Measurements from ENCODE around the gene GALNT5. TPM values are rescaled to one million over a fixed set of nuclear protein-coding genes. Genes with fewer than 3 reads are reported as not detected.

The GALNT5 gene
- total RNA-seq, 1 experiment from 2014 or later = 0.08 TPM

DNA sequence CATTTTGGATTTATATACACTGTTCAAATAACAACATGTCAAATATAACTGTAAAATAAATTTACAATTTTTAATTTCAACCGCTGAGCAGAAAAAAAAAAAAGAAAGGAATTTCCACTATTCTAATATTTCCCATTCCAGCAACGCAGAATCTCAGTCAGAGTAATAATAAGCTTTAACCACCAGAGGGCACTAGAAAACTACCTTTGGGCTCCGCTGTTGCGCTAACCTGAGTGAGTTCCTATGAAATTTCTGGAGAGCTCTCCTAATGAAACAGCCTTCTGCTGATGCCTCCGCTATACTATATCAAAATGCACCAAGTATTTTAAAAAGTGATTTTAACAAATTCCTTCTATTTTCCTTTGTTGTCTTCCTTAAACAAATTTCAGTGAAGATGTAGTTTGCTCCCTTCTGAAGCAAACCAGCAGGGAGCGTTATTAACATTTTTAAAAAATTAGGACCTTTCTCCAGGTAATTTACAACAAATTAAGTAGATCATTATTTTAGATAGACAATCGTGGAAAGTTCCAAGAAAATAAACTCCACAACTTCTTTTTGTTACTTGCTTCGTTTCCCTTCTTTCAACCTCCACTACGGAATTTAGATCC, 45.1 kb downstream of the GALNT5 start:
- ChIA-PET POLR2A (no interaction called here), CTCF (interaction anchor here (0.5 to 1.3 kb wide), 12 partner anchors 24 to 776 kb away, joined by 3 to 11 read pairs (median 4); no protein-coding TSS in a partner anchor)
- H3K4me1 ChIP-seq (ENCODE audit: control insufficient read depth, insufficient read depth, low read length) = no peaks in the 10 kb centered on the region
- TF ChIP-seq SIN3A (IDR thresholded peaks at IDR 0.05; ENCODE audit: borderline replicate concordance, insufficient read depth, low read depth, low read length) = no peak
- TF ChIP-seq, protein P1, sequence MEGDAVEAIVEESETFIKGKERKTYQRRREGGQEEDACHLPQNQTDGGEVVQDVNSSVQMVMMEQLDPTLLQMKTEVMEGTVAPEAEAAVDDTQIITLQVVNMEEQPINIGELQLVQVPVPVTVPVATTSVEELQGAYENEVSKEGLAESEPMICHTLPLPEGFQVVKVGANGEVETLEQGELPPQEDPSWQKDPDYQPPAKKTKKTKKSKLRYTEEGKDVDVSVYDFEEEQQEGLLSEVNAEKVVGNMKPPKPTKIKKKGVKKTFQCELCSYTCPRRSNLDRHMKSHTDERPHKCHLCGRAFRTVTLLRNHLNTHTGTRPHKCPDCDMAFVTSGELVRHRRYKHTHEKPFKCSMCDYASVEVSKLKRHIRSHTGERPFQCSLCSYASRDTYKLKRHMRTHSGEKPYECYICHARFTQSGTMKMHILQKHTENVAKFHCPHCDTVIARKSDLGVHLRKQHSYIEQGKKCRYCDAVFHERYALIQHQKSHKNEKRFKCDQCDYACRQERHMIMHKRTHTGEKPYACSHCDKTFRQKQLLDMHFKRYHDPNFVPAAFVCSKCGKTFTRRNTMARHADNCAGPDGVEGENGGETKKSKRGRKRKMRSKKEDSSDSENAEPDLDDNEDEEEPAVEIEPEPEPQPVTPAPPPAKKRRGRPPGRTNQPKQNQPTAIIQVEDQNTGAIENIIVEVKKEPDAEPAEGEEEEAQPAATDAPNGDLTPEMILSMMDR (IDR thresholded peaks at IDR 0.05) = peak; percentile 81
- BruUV-seq (replicated peaks) = no TSS peak
- H3K9me3 ChIP-seq (ENCODE audit: control insufficient read depth, insufficient read depth, low read depth, low read length) = no peaks in the 10 kb centered on the region
- peak; percentile 88 for ATAC-seq
- no peak overlapping the region for H3K27ac ChIP-seq (ENCODE audit: low read length)
- H3K27me3 ChIP-seq (ENCODE audit: control insufficient read depth, insufficient read depth, low read length) = peaks cover 2% of the 10 kb centered on the region; the same call in 1 of the 2 replicates
- intact Hi-C loops (cut with micrococcal nuclease; ENCODE audit: unreplicated experiment) = loop anchor here (5.0 to 10.0 kb wide), 3 partner anchors 35 to 710 kb away; no protein-coding TSS in a partner anchor
- in situ Hi-C loops (cut with HindIII; ENCODE audit: low pct_unique_long_range_greater_than_20kb, low sequenced_read_pairs) = no loop called here
- H3K4me3 ChIP-seq (ENCODE audit: low read depth in 2 of 2, low read length in 2 of 2) = no peak overlapping the region
- DNase-seq (ENCODE audit: low read depth, low spot score) = no peak
- no peaks in the 10 kb centered on the region for H3K36me3 ChIP-seq (ENCODE audit: control insufficient read depth, insufficient read depth, low read length)

- POLR2A ChIA-PET = no interaction called here
- TF ChIP-seq SIN3A (IDR thresholded peaks at IDR 0.05; ENCODE audit: borderline replicate concordance, insufficient read depth, low read depth, low read length) (no peak), TCF7L2 (IDR thresholded peaks at IDR 0.05; ENCODE audit: low read depth, low read length) (no peak), POLR2AphosphoS5 (IDR thresholded peaks at IDR 0.05; ENCODE audit: low read depth, low read length) (no peak)
- TF ChIP-seq, protein P2, sequence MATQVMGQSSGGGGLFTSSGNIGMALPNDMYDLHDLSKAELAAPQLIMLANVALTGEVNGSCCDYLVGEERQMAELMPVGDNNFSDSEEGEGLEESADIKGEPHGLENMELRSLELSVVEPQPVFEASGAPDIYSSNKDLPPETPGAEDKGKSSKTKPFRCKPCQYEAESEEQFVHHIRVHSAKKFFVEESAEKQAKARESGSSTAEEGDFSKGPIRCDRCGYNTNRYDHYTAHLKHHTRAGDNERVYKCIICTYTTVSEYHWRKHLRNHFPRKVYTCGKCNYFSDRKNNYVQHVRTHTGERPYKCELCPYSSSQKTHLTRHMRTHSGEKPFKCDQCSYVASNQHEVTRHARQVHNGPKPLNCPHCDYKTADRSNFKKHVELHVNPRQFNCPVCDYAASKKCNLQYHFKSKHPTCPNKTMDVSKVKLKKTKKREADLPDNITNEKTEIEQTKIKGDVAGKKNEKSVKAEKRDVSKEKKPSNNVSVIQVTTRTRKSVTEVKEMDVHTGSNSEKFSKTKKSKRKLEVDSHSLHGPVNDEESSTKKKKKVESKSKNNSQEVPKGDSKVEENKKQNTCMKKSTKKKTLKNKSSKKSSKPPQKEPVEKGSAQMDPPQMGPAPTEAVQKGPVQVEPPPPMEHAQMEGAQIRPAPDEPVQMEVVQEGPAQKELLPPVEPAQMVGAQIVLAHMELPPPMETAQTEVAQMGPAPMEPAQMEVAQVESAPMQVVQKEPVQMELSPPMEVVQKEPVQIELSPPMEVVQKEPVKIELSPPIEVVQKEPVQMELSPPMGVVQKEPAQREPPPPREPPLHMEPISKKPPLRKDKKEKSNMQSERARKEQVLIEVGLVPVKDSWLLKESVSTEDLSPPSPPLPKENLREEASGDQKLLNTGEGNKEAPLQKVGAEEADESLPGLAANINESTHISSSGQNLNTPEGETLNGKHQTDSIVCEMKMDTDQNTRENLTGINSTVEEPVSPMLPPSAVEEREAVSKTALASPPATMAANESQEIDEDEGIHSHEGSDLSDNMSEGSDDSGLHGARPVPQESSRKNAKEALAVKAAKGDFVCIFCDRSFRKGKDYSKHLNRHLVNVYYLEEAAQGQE (IDR thresholded peaks at IDR 0.05; ENCODE audit: insufficient read depth in 1 of 2, low read depth in 2 of 2, low read length in 1 of 2) = no peak
- TF ChIP-seq, protein P1 (IDR thresholded peaks at IDR 0.05) = no peak
- no peaks in the 10 kb centered on the region for H3K9me3 ChIP-seq (ENCODE audit: control insufficient read depth, insufficient read depth, low read depth, low read length)
- H3K36me3 ChIP-seq (ENCODE audit: control insufficient read depth, insufficient read depth, low read length) = no peaks in the 10 kb centered on the region
- ATAC-seq = no peak
- CTCF ChIA-PET = interaction anchor here (1.1 kb wide), 1 partner anchor 33 kb away, joined by 11 read pairs; no protein-coding TSS in a partner anchor
- intact Hi-C loops (cut with micrococcal nuclease; ENCODE audit: unreplicated experiment) (loop anchor here (5.0 to 10.0 kb wide), 3 partner anchors 34 to 709 kb away; no protein-coding TSS in a partner anchor), in situ Hi-C loops (cut with HindIII; ENCODE audit: low pct_unique_long_range_greater_than_20kb, low sequenced_read_pairs) (no loop called here)
- no TSS peak for BruUV-seq (replicated peaks)
- H3K4me3 ChIP-seq (ENCODE audit: low read depth in 2 of 2, low read length in 2 of 2) = no peak overlapping the region
- H3K4me1 ChIP-seq (ENCODE audit: control insufficient read depth, insufficient read depth, low read length) = no peaks in the 10 kb centered on the region
- no peak for DNase-seq (ENCODE audit: low read depth, low spot score)
- H3K27me3 ChIP-seq (ENCODE audit: control insufficient read depth, insufficient read depth, low read length) = peaks cover 6% of the 10 kb centered on the region; the same call in 1 of the 2 replicates
- H3K27ac ChIP-seq (ENCODE audit: low read length) = no peak overlapping the region
Observed at GRCh38 chr2:157303612-157304011, 46.1 kb downstream of the GALNT5 start.

Measured in Panc1 (cell line).